Panc1 (cell line): ENCODE data around the gene ARHGAP20.

ENCODE experiments used
- POLR2AphosphoS5 ChIP-seq: IDR thresholded peaks from 2 replicates; pipeline ENCODE4 v1.6.1; 2012; ENCODE audit warnings: mild to moderate bottlenecking, low read depth, low read length, moderate library complexity
- REST ChIP-seq, 2 experiments: IDR thresholded peaks; 2 replicates each; pipeline ENCODE4 v1.6.1; 2011 to 2012; ENCODE audit warnings: low read depth in 2 of 2, control low read depth in 1 of 2, low read length in 1 of 2, mild to moderate bottlenecking in 1 of 2, moderate library complexity in 1 of 2; ENCODE audit not compliant: insufficient read depth in 1 of 2
- SIN3A ChIP-seq: IDR thresholded peaks from 2 replicates; pipeline ENCODE4 v1.6.1; 2012; ENCODE audit warnings: low read depth, mild to moderate bottlenecking, low read length, moderate library complexity, borderline replicate concordance; ENCODE audit not compliant: insufficient read depth
- TCF7L2 ChIP-seq: IDR thresholded peaks from 2 replicates; pipeline ENCODE4 v1.6.1; 2011; ENCODE audit warnings: mild to moderate bottlenecking, low read depth, low read length, inconsistent platforms
- TF ChIP-seq, protein P1 (sequence below): fragments of 450-650 bp; IDR thresholded peaks from 2 replicates; pipeline ENCODE4 v1.5.1; 2017; ENCODE audit warnings: mild to moderate bottlenecking

- TF ChIP-seq SIN3A = no peak
- TF ChIP-seq, protein P1, sequence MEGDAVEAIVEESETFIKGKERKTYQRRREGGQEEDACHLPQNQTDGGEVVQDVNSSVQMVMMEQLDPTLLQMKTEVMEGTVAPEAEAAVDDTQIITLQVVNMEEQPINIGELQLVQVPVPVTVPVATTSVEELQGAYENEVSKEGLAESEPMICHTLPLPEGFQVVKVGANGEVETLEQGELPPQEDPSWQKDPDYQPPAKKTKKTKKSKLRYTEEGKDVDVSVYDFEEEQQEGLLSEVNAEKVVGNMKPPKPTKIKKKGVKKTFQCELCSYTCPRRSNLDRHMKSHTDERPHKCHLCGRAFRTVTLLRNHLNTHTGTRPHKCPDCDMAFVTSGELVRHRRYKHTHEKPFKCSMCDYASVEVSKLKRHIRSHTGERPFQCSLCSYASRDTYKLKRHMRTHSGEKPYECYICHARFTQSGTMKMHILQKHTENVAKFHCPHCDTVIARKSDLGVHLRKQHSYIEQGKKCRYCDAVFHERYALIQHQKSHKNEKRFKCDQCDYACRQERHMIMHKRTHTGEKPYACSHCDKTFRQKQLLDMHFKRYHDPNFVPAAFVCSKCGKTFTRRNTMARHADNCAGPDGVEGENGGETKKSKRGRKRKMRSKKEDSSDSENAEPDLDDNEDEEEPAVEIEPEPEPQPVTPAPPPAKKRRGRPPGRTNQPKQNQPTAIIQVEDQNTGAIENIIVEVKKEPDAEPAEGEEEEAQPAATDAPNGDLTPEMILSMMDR = no peak
- TF ChIP-seq POLR2AphosphoS5 = no peak
- no peak for TF ChIP-seq REST (IDR thresholded peaks at IDR 0.05; ENCODE audit: insufficient read depth in 1 of 2, low read depth in 2 of 2, low read length in 1 of 2)
- no peak for TF ChIP-seq TCF7L2
These were observed 98.2 kb downstream of the ARHGAP20 start for GRCh38 chr11:110614031-110614430.
